HAP-1 (cell line): Measurements from ENCODE around the gene GHR.

Source experiments
- DNase-seq, 2 experiments: peaks; one replicate each; pipeline ENCODE4 v3.0.0-alpha.2; 2016 to 2020; ENCODE audit warnings: low spot score in 2 of 2
- H3K27me3 ChIP-seq: fragments of 250-450 bp; sonication (Bioruptor Pico); 2 replicates; pipeline ENCODE4 v1.5.1; 2020; ENCODE audit warnings: low read depth, mild to moderate bottlenecking, moderate library complexity
- H3K36me3 ChIP-seq: fragments of 250-450 bp; sonication (Bioruptor Pico); replicated peaks from 2 replicates; pipeline ENCODE4 v1.5.1; 2020; ENCODE audit warnings: mild to moderate bottlenecking
- H3K4me1 ChIP-seq: fragments of 250-450 bp; sonication (Bioruptor Pico); 2 replicates; pipeline ENCODE4 v1.5.1; 2020; ENCODE audit warnings: mild to moderate bottlenecking
- H3K4me3 ChIP-seq: fragments of 250-450 bp; sonication (Bioruptor Pico); 2 replicates; pipeline ENCODE4 v1.5.1; 2020; ENCODE audit warnings: mild to moderate bottlenecking, moderate library complexity
- H3K9me3 ChIP-seq: fragments of 250-450 bp; sonication (Bioruptor Pico); 2 replicates; pipeline ENCODE4 v1.5.1; 2020; ENCODE audit warnings: mild to moderate bottlenecking, moderate library complexity
- in situ Hi-C: fragments of 300-500 bp; cut with MboI; formaldehyde crosslinking; loops from 3 replicates; pipeline ENCODE4 v1.14.3; 2020; ENCODE audit warnings: low sequenced_read_pairs, inconsistent platforms, mixed read lengths

Gene GHR

DNA sequence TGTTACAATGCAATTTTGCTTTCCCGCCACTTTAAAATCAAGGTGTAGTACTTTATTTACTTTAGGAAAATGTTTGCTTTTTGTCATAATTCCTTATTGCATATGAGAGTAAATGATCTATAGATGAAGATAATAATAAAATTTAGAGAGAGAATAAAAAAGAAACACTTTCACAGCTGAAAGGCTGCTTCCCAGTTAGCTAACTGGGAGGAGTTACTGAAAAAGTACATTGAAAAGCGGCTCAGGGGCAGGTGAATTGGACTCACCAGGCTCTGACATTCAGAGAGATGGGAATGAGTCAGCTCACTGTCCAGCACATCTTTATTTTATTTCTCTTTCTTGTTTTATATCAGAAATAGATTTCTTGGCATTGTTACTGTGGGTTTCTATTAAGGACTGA, 201.7 kb downstream of the GHR start:
- H3K27me3 ChIP-seq, result no peaks in the 10 kb centered on the region
- no peak overlapping the region for H3K4me3 ChIP-seq
- H3K4me1 ChIP-seq, result no peaks in the 10 kb centered on the region
- in situ Hi-C loops, result no loop called here
- no peaks in the 10 kb centered on the region for H3K36me3 ChIP-seq
- no peak for DNase-seq
- no peaks in the 10 kb centered on the region for H3K9me3 ChIP-seq

DNA sequence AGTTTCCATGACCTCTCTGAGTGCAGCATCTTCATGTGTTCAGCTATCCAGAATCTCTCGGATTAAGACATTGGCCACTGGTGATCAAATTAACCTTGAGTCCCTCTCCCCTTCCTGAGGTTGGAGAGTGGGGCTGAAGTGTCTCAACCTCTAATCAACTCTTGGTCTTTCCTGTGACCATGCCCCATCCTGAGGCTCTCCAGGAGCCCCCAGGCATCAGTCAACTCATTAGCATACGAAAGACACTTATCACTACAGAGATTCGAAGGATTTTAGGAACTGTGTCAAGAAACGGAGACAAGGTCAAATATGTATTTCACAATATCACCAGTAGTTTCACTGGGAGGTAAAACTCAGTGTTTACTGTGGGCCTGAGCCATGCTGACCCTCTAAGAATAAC, 203.2 kb downstream of the GHR start:
- in situ Hi-C loops, result no loop called here
- Histone ChIP-seq H3K36me3 (no peaks in the 10 kb centered on the region), H3K9me3 (no peaks in the 10 kb centered on the region), H3K4me1 (no peaks in the 10 kb centered on the region), H3K4me3 (no peak overlapping the region), H3K27me3 (0 out of 2 replicates have a peak, but pooled peaks cover 2% of the 10 kb centered on the region)
- DNase-seq, result no peak

DNA sequence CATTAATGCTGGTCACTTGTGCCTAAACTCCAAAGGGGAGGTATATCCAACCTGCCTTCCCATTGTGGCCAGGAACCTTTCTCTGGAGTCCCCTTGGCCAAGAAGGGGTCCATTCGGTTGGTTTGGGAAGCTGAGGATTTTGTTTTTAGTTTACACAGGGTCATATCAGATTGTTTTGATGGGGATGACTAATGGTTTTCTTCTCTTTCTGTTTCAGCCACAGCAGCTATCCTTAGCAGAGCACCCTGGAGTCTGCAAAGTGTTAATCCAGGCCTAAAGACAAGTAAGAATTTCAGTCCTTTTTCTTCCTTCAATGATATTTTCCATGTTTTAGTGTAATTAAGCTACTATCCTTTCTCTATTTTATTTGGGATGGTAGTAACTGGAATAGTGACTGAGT, 205.6 kb downstream of the GHR start:
- Histone ChIP-seq H3K4me3 (no peak overlapping the region), H3K36me3 (no peaks in the 10 kb centered on the region), H3K4me1 (no peaks in the 10 kb centered on the region), H3K27me3 (0 out of 2 replicates have a peak, but pooled peaks cover 2% of the 10 kb centered on the region), H3K9me3 (no peaks in the 10 kb centered on the region)
- in situ Hi-C loops, result no loop called here
- no peak for DNase-seq

DNA sequence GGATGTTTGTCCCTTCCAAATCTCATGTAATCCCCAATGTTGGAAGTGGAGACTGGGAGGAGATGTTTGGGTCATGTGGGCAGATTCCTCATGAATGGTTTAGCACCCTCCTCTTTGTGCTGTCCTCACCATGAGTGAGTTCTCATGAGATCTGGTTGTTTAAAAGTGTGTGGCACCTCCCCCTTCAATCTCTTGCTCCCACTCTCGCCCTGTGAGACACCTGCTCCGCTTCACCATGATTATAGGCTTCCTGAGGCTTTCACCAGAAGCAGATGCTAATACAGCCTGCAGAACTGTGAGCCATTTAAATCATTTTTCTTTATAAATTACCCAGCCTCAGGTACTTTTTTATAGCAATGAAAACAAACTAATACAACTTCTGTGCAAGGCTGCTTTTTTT, 206.0 kb downstream of the GHR start:
- in situ Hi-C loops, result no loop called here
- DNase-seq, result no peak
- H3K9me3 ChIP-seq, result no peaks in the 10 kb centered on the region
- 0 out of 2 replicates have a peak, but pooled peaks cover 4% of the 10 kb centered on the region for H3K27me3 ChIP-seq
- no peaks in the 10 kb centered on the region for H3K4me1 ChIP-seq
- H3K4me3 ChIP-seq, result no peak overlapping the region
- H3K36me3 ChIP-seq, result no peaks in the 10 kb centered on the region

DNA sequence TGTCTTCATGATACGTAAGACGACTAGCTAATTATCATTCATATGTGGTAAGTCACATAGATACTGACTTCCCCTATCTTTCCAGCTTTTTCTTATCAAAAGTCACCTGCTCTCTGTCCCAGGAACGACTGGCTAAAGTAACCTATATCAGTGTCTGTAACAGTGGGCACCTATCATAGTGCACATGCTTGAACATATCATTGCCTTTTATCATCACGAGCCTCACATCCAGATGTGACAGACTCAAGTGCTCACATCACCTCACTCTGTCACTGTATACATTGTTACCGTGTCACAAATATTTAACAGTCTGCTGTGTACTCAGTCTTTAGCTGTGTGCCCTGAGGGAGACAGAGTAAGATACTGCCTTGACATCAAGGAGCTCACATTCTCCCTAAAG, 208.0 kb downstream of the GHR start:
- in situ Hi-C loops, result no loop called here
- no peak overlapping the region for H3K4me3 ChIP-seq

DNA sequence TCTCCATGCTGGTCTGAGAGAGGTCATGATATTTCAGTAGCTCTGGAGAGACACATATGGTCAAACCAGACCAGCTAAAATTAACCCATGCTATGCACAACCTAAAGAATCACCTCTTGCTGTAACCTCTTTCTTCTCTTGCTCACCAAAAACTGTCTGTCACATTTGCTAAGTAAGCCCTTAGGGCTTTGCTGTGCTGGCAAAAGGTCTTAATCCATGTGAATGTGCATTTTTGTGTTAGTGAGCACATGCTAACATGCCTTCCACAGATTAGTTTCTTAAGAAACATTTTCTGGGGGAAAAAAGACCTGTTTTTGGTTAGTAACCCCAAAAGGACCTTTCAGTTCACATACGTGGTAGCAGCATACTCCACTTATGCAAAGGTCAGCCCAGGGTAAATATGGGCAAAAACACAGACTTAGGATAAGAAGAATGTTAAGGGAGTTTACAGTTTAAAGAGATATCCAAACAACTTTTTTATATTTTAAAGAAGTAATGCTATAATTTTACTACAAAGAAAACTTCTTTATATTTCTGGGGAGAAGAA, 209.2 kb downstream of the GHR start:
- no peak overlapping the region for H3K4me3 ChIP-seq
- H3K9me3 ChIP-seq, result no peaks in the 10 kb centered on the region
- in situ Hi-C loops, result no loop called here

More for the DNA sequence above, 208.0 kb downstream of the GHR start:
- Histone ChIP-seq H3K4me1 (no peaks in the 10 kb centered on the region), H3K27me3 (0 out of 2 replicates have a peak, but pooled peaks cover 6% of the 10 kb centered on the region), H3K9me3 (no peaks in the 10 kb centered on the region), H3K36me3 (no peaks in the 10 kb centered on the region)
- DNase-seq, result no peak

DNA sequence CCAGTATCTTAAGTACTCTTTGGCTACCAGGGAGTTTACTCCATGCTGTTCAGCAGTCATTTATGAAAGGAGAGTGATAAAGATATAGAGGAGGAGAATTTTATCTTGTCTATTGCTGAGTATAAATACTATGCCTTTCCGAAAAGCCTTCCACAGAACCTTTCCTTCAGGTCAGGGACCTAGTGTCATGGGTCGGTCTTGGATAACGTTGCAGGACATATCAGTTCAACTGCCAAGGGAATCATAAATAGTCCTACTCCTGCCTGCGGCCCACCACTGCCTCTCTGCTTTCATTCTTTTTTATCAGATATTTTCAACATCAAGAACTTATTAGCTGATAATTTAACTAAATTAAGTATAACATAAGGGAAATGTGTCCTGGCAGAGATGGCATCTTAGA, 211.3 kb downstream of the GHR start:
- Histone ChIP-seq H3K4me1 (no peaks in the 10 kb centered on the region), H3K27me3 (0 out of 2 replicates have a peak, but pooled peaks cover 6% of the 10 kb centered on the region), H3K9me3 (no peaks in the 10 kb centered on the region), H3K36me3 (no peaks in the 10 kb centered on the region), H3K4me3 (no peak overlapping the region)
- DNase-seq, result no peak
- in situ Hi-C loops, result no loop called here

More for the DNA sequence above, 209.2 kb downstream of the GHR start:
- no peak for DNase-seq
- 0 out of 2 replicates have a peak, but pooled peaks cover 6% of the 10 kb centered on the region for H3K27me3 ChIP-seq
- H3K36me3 ChIP-seq, result no peaks in the 10 kb centered on the region
- H3K4me1 ChIP-seq, result no peaks in the 10 kb centered on the region

DNA sequence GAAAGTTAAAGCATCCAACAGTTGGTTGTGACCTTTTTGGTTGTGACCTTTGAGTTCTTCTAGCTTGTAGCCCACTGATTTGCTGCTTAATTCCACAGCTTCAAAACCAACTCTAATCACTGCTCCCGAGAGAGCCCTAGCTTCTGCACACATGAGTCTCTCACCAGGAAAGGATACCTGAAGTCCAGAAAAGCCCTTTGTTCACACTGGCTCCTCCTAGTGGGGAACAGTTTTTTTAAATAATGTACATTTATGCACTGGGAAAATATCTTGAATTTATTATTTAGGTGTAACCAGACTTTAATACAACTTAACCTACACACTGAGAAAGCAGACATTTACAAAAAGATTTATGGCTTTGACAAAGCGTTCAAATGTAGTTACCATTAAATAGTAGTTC, 213.2 kb downstream of the GHR start:
- in situ Hi-C loops, result no loop called here
- Histone ChIP-seq H3K27me3 (0 out of 2 replicates have a peak, but pooled peaks cover 4% of the 10 kb centered on the region), H3K4me3 (no peak overlapping the region), H3K9me3 (no peaks in the 10 kb centered on the region), H3K36me3 (no peaks in the 10 kb centered on the region), H3K4me1 (no peaks in the 10 kb centered on the region)
- DNase-seq, result peak in 1 of 2 experiments; percentile 4

DNA sequence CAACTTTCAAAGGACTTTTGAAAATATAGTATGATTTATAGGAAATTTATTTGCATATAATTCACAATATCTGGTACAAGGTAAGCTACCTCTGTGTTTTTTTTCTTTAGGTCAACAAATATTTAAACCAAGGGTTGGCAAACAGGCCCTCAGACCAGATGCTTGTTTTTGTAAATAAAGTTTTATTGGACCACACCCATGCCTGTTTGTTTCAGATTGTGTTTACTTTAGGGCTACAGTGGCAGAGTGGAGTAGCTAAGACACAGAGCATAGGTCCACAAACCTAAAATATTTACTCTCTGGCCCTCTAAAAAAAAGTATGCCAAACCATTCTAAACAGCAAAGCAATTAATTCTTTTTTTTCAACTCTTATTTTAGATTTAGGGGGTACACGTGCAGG, 213.7 kb downstream of the GHR start:
- Histone ChIP-seq H3K36me3 (no peaks in the 10 kb centered on the region), H3K27me3 (0 out of 2 replicates have a peak, but pooled peaks cover 4% of the 10 kb centered on the region), H3K4me1 (no peaks in the 10 kb centered on the region), H3K9me3 (no peaks in the 10 kb centered on the region), H3K4me3 (no peak overlapping the region)
- DNase-seq, result no peak
- in situ Hi-C loops, result no loop called here

DNA sequence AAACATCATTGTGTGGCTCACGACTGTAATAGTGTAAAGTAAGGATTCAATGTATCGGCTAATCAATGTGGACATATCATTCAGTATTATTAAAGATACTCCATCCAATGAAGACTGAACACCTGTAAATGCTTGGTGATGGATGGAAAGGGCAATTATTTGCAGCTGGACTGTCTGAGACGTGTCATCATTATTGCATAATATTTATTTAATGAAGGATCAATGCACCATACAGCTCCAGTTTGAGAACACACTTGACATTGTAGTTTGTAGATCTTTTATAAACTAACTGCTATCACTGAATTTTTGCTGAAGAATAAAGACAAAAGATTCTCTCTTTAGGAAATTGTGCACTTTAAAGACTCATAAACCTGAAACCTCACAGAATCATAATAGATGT, 215.7 kb downstream of the GHR start:
- Histone ChIP-seq H3K4me1 (no peaks in the 10 kb centered on the region), H3K27me3 (0 out of 2 replicates have a peak, but pooled peaks cover 4% of the 10 kb centered on the region), H3K36me3 (no peaks in the 10 kb centered on the region), H3K9me3 (no peaks in the 10 kb centered on the region), H3K4me3 (no peak overlapping the region)
- no peak for DNase-seq
- in situ Hi-C loops, result no loop called here

DNA sequence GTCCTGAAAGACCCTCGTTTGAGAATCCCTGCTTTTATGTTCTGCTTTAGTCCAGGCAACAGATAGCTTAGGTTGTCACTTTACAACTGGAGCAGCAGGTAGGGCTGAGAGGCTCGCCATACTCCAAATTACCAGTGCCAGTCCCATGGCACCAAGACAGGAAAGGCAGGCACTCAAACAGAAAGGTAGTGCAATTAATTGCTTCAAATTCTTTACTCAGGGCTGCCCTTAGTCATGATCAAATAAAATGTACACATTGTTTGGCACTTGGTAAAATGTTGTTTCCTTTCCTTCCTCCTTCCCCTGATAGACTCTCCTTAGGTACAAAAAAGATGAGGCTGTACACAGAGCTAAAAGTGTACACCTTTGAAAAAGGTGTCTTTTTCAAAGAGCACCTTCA, 217.6 kb downstream of the GHR start:
- H3K4me1 ChIP-seq, result no peaks in the 10 kb centered on the region
- in situ Hi-C loops, result no loop called here
- H3K36me3 ChIP-seq, result no peaks in the 10 kb centered on the region
- no peak for DNase-seq
- no peaks in the 10 kb centered on the region; the same call in 1 of the 2 replicates for H3K27me3 ChIP-seq
- no peaks in the 10 kb centered on the region for H3K9me3 ChIP-seq
- H3K4me3 ChIP-seq, result no peak overlapping the region

DNA sequence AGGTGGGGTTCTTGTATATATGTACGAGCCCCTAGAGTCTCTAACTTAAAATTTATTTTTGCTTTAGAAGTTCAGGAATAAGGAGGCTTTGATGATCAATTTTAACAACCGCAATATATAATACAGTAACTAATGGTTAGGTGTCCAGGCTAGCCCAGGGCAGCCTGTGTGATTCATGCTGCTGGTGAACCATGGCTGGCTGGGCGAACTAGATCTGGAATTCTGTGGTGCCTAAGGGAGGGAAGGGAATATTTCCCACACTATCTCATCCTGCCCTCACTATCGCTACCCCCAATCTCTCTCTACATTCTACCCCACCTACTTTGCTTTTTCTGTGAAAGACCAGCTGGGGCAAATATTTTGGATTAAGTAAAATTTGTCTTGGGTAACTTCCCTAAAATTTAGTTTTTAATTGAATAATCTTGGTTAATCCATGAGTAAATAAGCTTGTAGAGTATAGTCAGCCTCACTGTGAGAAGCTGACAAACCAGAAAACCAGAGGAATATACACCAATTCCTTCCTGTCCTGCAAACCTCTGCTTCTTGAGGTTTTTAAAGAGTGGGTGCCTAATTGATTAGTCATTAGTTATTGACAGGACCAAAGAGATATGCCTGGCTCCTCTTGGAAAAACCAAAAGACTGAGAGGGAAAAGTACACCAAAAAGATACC, 218.2 kb downstream of the GHR start:
- Histone ChIP-seq H3K4me3 (no peak overlapping the region), H3K4me1 (no peaks in the 10 kb centered on the region), H3K9me3 (no peaks in the 10 kb centered on the region), H3K36me3 (no peaks in the 10 kb centered on the region), H3K27me3 (no peaks in the 10 kb centered on the region; the same call in 1 of the 2 replicates)
- no peak for DNase-seq
- in situ Hi-C loops, result no loop called here

DNA sequence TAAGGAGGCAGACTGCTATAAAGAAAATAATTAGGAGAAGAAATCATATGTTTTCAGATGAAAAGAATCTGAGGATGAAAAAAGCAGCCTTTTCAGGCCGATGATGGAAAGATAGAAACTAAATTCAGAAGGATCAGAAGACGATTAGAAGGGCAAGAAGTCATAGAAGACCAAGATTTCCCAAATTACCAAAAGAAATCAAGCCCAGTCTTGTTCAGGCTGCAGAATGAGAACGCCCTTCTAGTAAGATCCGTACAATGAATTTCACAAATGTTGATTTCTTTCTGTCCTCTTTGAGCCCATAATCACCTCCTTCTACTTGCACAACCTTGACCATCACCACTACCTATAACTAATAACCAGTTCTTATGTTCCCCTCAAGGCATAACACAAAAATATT, 218.8 kb downstream of the GHR start:
- no peak for DNase-seq
- no peak overlapping the region for H3K4me3 ChIP-seq
- H3K4me1 ChIP-seq, result no peaks in the 10 kb centered on the region
- H3K27me3 ChIP-seq, result no peaks in the 10 kb centered on the region; the same call in 1 of the 2 replicates
- in situ Hi-C loops, result no loop called here
- H3K36me3 ChIP-seq, result no peaks in the 10 kb centered on the region
- H3K9me3 ChIP-seq, result no peaks in the 10 kb centered on the region

DNA sequence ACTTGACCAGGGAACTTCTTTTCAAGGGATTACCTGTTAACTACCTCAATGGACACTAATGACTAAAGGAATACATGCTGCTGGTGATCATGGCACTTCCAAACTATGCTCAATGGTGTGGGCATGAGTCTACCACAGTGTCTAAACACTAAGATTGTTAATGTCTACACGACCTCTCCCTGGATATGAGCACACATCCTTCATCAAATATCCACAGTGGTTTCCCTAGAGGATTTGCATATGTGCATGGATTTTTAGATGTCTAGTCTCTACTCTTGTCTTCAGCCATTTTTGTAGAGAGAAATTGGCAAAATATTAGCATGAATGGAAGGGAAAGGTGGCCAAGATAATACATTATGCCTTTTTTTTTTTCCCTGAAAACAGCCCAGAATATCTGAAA, 220.1 kb downstream of the GHR start:
- Histone ChIP-seq H3K9me3 (no peaks in the 10 kb centered on the region), H3K27me3 (no peaks in the 10 kb centered on the region; the same call in 1 of the 2 replicates), H3K4me1 (no peaks in the 10 kb centered on the region), H3K4me3 (no peak overlapping the region), H3K36me3 (no peaks in the 10 kb centered on the region)
- DNase-seq, result no peak
- in situ Hi-C loops, result no loop called here
